NCI-H1694 (cell line): Measurements from ENCODE around the gene GYS1.

Source experiments
- DNase-seq: peaks from one replicate; lab custom pipeline; 2025; lab: John Stamatoyannopoulos, UW

Gene GYS1

DNA sequence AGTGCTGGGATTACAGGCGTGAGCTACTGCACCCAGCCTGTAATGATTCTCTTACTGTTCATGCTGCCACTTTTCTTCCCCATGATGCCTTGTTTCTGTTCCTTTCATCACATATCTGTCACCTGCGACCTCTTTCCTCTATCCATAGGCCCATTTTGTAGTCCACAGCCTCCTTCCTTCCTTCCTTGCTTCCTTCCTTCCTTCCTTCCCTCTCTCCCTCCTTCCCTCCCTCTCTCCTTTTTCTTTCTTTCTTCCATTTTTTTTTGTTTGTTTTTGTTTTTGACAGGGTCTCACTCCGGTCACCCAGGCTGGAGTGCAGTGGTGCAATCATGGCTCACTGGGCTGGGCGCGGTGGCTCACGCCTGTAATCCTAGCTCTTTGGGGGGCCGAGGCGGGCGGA is 4.2 kb downstream of the GYS1 start:
- DNase-seq, result no peak

DNA sequence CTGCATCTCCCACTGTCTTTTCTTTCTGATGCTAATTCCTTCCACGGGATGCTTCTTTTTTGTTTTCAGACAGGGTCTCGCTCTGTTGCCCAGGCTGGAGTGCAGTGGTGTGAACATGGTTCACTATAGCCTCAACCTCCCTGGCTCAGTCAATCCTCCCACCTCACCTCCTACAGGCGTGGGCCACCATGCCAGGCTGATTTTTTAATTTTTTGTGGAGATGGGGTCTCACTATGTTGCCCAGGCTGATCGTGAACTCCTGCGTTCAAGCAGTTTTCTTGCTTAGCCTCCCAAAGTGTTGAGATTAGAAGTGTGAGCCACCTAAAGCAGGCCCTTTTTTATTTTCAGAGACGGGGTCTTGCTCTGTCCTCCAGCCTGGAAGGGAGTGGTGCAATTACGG is 4.8 kb downstream of the GYS1 start:
- no peak for DNase-seq

DNA sequence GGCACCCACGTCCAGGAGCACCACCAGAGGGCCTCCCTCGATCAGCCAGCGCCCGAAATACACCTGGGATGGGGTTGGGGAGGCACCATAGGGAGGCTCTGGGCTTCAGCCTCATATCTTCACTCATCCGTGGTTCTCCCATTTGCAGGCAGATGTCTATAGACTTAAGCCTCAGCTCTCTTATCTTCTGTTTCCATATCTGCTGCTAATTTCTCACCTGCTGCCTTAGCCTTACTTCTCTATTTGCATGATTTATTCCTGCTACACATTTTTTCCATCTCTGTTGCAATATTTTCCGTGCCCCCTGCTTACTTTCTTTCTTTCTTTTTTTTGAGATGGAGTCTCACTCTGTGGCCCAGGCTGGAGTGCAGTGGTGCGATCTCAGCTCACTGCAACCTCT is 5.8 kb downstream of the GYS1 start:
- DNase-seq, result no peak

DNA sequence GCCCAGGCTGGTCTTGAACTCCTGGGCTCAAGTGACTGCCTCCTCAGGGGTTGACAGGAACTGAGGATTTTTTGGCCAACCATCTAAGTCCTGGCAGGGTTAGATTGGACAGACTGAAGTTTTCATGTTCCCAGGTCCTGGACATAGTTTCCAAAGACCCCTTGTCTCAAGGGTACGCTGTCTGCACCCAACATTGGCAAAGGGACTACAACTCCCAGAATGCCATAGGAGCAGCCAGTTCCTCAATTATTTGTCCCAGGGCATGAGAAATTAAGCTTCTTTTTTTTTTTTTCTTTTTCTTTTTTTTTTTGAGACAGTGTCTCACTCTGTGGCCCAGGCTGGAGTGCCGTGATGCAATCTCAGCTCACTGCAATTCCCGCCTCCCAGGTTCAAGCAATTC is 6.9 kb downstream of the GYS1 start:
- no peak for DNase-seq

DNA sequence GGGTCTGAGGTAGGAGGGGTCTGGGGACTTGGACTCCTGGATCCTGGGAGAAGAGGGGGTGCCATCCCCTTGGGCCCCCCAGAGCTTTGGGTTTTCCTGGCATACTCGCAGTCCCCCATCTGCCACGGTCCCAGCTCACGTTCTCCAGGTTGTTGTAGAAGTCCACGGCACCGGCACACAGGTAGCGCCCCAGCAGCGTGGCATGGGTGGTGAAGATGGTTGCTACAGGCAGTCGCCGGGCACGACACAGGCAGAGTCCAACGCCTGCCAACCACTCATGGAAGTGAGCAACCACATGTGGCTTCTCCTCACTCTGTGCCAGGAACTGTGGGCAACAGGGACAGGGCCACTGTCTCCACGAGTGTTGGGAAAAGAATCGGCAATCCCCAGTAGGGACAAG is 7.4 kb downstream of the GYS1 start:
- no peak for DNase-seq

DNA sequence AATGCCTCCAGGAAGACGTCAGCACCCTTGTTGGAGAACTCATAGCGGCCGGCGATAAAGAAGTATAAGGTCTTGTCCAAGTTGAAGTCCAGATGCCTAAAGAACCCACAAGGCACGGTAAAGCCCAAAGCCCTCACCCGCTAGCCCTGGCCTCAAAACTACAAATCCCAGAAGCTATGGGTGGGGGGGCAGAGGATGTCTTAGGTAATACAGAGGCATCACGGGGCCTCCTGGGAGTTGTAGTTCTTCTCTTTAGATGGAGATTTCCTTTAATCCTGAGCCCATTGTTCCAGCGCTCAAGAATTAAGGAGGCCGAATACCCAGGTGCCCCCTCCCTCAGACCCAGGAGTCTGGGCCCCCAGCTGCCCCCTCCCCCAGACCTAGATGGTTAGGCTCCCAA is 10.8 kb downstream of the GYS1 start:
- DNase-seq, result no peak

DNA sequence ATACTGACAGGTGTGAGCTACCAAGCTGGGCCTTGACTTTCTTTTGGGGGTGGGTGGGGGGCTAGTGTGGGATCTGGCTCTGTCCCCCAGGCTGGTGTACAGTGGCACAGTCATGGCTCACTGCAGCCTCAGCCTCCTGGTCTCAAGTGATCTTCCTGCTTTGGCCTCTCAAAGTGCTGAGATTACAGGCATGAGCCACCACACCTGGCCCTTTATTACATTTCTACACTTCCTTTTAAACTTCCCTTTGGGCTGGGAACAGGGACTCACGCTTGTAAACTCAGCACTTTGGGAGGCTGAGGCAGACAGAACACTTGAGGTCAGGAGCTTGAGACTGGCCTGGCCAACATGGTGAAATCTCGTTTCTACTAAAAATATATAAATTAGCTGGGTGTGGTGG is 16.0 kb downstream of the GYS1 start:
- DNase-seq, result no peak

DNA sequence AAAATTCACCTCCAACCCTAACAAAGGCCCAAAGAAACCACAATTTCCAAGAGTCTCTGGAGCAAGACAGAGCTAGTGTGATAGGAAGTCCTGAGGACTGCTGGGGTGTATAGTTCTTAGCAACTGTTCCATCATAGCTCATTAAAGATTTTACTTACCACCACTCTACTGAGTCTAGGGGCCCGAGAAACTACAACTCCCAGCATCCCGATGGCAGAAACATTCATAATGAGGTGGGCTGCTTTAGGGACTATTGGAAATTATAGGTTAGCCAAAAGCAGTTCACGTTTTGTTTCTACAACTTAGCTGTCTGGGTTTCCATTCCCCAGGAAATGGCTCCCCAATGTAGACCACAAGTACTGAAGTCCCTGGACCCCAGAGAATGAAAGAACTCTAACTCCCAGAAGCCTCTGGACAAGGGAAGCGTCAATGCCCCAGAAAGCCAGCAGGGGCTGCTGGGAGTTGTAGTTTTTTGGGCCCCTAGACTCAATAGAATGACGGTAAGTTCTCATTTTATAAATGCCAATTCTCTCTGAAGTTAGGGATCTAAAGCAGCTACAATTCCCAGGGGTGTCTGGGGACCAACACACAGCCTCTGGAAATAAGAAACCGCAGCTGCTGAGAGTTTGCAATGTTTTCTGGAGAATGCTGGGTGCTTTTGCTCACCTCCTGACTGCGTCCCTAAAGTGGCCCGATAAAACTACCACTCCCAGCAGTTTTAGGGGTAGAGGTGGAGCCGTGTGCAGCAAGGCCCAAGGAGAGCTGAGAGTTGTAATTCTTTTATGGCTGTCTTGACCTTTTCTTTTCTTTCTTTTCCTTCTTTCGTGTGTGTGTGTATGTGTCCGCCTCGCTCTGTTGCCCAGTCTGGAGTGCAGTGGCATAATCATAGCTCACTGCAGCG is 16.9 kb downstream of the GYS1 start:
- DNase-seq, result peak; percentile 53

DNA sequence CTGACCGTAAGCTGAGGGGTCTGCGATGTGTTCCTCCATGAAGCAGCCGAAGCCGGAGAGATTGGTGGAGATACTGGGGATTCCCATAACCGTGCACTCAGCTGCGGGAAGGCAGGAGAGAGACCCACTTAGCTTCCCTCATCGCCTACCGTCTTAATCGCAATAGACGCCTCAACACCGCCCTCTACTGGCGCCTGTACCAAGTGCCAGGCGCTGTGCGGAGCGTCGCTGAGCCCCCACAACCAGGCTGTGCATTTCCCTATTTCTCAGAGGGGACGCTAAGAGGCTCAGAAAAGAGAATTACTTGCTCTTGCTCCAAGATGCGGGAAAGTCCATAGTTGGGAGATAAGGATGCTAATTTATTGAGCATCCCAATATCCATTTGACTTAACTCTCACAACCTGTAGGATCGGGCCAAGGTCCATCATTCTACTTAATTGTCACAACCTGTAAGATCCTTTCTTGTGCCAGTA is 22.1 kb downstream of the GYS1 start:
- peak; percentile 89 for DNase-seq

DNA sequence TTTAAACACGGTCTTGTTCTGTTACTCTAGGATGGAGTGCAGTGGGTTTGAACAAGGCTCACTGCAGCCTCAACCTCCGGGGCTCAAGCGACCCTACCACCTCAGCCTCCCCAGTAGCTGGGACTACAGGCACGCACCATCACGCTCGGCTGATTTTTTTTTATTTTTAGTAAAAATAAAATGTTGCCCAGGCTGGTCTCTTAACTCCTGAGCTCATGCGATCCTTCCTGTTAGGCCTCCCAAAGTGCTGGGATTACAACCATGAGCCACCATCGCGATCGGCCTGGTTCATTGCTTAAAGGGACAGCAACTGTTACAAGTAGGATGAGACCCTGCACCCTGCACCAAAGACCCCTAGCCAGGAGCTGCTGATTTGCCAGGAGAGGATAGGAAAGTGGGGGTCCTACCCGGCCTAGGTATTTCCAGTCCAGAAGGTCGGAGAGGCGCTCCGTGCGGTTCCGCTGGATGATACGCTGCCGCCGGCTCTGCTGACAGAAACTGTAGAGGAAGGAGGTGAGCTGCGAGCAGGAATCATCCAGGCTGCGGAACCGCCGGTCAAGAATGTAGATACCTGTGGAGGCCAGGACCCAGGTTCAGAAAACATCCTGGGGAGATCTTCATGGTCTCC is 22.9 kb downstream of the GYS1 start:
- DNase-seq, result no peak

DNA sequence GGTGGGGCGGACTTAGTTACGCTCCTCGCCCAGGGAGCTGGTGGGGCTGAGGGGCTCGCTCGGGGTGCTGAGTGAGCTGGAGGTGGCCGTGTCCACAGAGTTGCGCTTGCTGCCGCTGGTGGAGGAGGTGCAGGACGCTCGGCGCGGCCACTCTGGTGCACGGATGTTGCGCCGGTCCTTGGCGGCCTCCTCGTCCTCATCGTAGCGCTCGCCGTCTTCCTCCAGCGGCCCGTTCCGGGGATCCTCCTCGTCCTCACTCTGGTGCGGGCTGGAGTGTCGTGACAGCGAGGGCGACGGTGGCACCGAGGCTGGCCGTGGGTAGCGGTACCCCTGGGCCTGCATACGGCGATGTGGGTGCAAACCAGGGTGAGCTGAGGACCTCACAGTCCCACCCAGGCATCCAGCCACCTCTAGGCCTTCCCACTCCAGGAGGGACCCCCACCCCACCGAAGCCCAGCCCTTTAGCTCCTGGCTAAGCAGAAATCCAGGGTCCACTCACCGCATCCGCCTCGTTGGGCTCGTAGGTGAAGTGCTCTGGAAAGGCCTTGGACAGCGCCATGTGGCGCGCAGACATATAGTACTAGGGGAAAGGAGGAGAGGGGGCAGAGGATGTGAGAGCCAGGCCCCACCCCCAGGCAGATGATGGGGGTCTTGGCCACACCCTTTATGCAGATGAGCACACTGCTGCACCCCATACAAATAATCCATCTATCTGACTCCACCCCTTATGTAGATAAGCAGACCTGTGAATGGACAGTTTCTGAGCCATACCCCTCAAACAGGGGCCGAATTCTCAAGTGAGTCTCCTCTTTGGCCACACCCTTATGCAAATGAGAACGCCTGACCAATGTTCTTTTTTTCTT is 23.6 kb downstream of the GYS1 start:
- no peak for DNase-seq

DNA sequence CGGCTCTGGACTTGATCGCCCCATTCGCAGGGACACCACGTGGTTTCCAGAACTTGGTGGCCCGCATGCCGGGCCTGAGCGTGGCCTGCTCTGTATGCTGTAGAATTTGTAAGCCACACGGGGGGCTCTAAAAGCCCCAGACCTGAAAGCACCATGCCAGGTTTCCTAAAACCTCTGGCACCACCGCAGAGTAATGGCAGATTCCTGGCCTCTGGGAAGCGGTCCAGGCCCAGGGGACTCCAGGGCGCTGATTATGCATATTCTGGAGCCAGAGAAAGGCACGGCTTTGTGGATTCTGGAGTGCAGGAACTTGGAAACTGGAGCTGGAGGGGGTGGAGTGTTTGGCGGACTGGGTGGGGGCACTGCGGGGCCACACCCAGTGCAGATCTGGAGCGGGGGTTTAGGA is 24.3 kb downstream of the GYS1 start:
- no peak for DNase-seq

DNA sequence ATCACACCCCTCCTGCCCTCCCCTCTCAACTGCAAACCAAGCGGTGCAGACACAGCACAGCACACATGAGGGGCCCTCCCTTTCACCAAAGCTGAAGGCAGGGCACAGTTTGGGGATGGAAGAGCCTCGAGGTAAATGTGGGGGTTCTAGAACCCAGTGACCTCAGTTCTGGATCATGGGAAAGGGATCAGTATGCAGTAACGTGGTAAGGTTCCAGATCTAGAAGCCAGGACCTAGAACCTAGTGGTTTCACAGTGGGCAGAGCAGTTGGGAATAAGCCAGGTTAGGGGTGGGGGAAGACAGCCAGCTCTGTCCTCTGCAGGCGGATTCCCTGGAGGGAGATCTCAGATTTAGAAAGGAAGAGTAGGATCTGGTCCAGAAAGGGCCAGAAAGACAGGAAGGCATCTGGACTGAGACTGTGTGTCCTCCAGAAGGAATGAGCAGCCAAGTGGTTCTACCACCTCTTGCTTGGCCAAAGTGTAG is 24.9 kb downstream of the GYS1 start:
- no peak for DNase-seq

DNA sequence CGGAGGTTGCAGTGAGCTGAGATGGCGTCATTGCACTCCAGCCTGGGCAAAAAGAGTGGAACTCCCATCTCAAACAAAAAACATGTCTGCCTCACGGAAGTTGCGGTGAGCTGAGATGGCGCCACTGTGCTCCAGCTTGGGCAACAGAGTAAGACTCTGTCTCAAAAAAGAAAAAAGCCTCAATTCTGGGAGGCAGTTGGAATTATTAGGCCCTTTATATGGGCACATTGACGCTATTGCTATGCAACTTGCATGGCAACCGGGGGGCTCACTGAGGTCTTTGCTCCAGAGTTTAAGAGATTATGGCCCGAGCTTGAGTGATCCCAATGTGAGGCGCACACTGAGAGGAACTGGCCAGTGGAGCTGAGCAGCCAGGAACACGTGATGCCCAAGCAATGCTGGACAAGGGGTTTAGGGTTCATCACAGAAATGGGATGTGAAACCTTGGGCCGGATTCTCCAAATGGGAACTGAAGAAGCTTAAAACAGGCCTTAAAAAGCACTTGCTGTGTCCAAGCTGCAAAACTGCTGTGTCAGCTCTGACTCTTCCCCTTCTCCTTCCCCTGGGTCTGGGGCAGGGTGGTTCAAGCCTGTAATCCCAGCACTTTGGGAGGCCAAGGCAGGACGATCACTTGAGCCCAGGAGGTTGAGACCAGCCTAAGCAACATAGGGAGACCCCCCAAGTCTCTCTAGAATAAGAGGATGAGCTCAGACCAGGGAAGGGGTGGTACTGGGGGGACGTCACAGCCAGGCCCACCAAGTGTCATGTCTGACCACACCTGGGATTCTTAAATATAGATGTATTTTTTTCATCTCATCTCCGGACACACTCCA is 25.5 kb downstream of the GYS1 start:
- no peak for DNase-seq

DNA sequence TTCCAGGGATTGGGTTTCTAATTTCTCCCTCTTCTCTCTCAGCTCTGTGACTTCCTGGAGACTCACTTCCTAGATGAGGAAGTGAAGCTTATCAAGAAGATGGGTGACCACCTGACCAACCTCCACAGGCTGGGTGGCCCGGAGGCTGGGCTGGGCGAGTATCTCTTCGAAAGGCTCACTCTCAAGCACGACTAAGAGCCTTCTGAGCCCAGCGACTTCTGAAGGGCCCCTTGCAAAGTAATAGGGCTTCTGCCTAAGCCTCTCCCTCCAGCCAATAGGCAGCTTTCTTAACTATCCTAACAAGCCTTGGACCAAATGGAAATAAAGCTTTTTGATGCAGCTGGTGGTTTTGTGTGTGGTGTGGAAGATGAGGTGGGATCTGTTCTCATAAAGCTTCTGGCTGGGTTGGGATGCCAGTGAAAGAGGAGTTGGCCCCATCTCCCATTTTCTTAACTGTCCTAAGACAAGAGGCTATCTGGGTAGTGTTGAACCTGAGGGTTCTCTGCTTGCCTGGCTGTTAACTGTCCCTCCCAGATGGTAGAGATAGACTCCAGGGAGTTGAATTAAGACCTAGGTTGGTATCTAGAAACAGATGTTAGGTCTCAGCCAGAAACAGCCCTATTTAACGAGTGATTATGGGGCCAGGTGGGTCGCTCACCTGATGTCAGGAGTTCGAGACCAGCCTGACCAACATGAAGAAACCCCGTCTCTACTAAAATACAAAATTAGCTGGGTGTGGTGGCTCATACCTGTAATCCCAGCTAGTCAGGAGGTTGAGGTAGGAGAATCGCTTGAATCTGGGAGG is 26.4 kb downstream of the GYS1 start:
- DNase-seq, result no peak

DNA sequence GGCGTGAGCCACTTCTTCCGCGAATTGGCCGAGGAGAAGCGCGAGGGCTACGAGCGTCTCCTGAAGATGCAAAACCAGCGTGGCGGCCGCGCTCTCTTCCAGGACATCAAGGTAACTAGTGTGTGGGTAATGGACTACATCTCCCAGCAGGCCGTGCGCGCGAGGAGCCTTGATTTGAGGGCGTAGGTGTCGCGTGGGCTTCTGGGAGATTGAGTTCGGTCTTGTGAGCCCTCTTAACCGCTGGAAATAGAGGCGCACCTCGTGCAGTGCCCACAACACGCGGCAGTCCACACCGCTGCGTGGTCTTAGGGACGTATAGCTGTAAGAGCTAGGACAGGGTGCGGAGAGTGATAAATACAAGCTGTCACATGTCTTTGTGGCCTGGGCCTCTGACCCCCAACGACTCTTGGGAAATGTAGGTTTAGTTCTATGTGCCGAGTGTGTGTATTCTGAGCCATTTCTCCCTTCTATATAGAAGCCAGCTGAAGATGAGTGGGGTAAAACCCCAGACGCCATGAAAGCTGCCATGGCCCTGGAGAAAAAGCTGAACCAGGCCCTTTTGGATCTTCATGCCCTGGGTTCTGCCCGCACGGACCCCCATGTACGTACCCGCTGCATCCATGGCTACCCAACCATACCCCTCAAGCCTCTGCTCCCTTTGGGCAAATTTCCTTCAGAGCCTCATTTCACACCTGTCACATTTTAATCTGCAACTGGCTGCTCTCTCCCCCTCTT is 27.1 kb downstream of the GYS1 start:
- DNase-seq, result peak; percentile 87

DNA sequence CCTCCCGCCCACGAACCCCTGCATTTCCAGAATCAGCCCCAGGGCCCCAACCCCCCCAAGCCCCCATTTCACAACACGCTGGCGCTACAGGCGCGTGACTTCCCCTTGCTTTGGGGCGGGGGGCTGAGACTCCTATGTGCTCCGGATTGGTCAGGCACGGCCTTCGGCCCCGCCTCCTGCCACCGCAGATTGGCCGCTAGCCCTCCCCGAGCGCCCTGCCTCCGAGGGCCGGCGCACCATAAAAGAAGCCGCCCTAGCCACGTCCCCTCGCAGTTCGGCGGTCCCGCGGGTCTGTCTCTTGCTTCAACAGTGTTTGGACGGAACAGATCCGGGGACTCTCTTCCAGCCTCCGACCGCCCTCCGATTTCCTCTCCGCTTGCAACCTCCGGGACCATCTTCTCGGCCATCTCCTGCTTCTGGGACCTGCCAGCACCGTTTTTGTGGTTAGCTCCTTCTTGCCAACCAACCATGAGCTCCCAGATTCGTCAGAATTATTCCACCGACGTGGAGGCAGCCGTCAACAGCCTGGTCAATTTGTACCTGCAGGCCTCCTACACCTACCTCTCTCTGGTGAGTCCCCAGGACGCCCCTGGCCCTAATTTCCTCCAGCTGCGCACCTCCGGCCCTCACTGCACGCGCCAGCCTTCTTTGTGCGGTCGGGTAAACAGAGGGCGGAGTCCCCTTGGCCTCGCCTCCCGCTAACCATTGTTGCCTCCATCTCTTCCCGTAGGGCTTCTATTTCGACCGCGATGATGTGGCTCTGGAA is 27.9 kb downstream of the GYS1 start, which contains the start of gene FTL:
Gene FTL, plus strand, starts transcription at position 270 of the 766 bp plus-strand sequence. Its CDS starts 199 bp downstream, at position 469.
- peak; percentile 93 for DNase-seq

DNA sequence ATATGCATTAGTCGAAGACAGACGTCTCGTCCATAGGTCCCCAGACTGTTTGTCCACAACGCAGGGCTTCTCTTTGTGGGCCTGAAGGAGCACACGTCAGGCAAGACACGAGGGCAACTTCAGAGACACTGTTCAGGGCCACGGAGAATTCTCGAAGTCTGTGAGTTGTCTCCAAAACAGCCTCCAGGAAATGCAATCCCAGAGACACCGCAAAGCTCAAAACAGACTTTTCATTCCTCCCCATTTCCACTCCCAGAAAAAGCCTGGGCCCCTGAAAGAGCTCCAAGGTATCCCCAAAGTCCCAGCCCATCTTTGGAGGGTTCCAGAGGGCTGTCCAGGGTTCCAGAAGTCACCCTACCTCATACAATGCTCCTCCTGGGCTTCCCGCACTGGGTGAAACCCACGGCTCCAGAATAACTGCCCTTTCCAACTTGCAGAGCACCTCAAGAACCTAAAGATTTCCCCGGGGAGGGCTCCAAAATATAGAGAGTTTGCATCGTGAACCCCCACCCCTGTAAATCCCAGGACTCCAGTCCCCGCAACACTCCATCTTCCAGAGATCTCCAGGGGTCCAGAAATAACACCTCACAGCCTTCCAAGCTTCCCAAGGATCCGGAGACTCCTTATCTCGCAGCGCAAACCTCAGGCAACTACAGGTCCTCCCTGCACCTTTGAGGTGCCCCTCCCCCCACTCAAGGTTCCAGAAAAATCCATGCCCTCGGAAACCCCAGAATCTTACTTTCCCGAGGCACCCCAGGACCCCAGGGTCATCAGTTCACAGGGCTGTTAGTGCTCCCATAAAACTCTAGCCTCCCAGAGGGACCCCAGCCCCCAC is 28.7 kb downstream of the GYS1 start:
- DNase-seq, result no peak
